Measurements from ENCODE around the gene ADCY2. TPM values are rescaled to one million over a fixed set of nuclear protein-coding genes. Genes with fewer than 3 reads are reported as not detected.

Gene ADCY2
- total RNA-seq, 4 donors from 2014 or later: 2.6 to 24.8 (median 10.9) TPM

GRCh38 chr5:7518947-7519560 lies 123.1 kb downstream of the ADCY2 start:
- H3K4me1 ChIP-seq: no peaks in the 10 kb centered on the region
- no peaks in the 10 kb centered on the region for H3K9me3 ChIP-seq
- no peak for TF ChIP-seq CTCF (IDR thresholded peaks at IDR 0.05)
- no peak for TF ChIP-seq POLR2AphosphoS5 (IDR thresholded peaks at IDR 0.05)
- TF ChIP-seq EP300 (IDR thresholded peaks at IDR 0.05): no peak
- TF ChIP-seq POLR2A (IDR thresholded peaks at IDR 0.05): no peak
- DNase-seq (ENCODE audit: low spot score in 2 of 2): no peak
- H3K27ac ChIP-seq: no peak overlapping the region
- H3K27me3 ChIP-seq: no peaks in the 10 kb centered on the region
- H3K4me3 ChIP-seq: no peak overlapping the region
- H3K36me3 ChIP-seq: peaks cover 2% of the 10 kb centered on the region
- 72% methylated on average over 11 of the region's 11 CpGs for WGBS

GRCh38 chr5:7519564-7519963 lies 123.6 kb downstream of the ADCY2 start:
- DNase-seq (ENCODE audit: low spot score in 2 of 2): no peak
- H3K27me3 ChIP-seq: no peaks in the 10 kb centered on the region
- 48% methylated on average over 5 of the region's 5 CpGs for WGBS
- H3K36me3 ChIP-seq: peaks cover 2% of the 10 kb centered on the region
- no peak overlapping the region for H3K27ac ChIP-seq
- H3K4me3 ChIP-seq: no peak overlapping the region
- no peaks in the 10 kb centered on the region for H3K4me1 ChIP-seq
- H3K9me3 ChIP-seq: no peaks in the 10 kb centered on the region
- TF ChIP-seq EP300 (IDR thresholded peaks at IDR 0.05): no peak
- TF ChIP-seq CTCF (IDR thresholded peaks at IDR 0.05): no peak
- no peak for TF ChIP-seq POLR2AphosphoS5 (IDR thresholded peaks at IDR 0.05)
- TF ChIP-seq POLR2A (IDR thresholded peaks at IDR 0.05): no peak

- TF ChIP-seq EP300 (IDR thresholded peaks at IDR 0.05) (no peak), POLR2A (IDR thresholded peaks at IDR 0.05) (no peak), POLR2AphosphoS5 (IDR thresholded peaks at IDR 0.05) (no peak), CTCF (IDR thresholded peaks at IDR 0.05) (no peak)
- H3K36me3 ChIP-seq: no peaks in the 10 kb centered on the region
- H3K9me3 ChIP-seq: no peaks in the 10 kb centered on the region
- no peak for DNase-seq (ENCODE audit: low spot score in 2 of 2)
- no peak overlapping the region for H3K27ac ChIP-seq
- no peaks in the 10 kb centered on the region for H3K4me1 ChIP-seq
- H3K4me3 ChIP-seq: no peak overlapping the region
- H3K27me3 ChIP-seq: no peaks in the 10 kb centered on the region
These were observed 133.9 kb downstream of the ADCY2 start for GRCh38 chr5:7529880-7530279.

GRCh38 chr5:7533941-7534340 lies 138.0 kb downstream of the ADCY2 start:
- no peak for TF ChIP-seq CTCF (IDR thresholded peaks at IDR 0.05)
- no peak for TF ChIP-seq EP300 (IDR thresholded peaks at IDR 0.05)
- TF ChIP-seq POLR2AphosphoS5 (IDR thresholded peaks at IDR 0.05): no peak
- no peak for TF ChIP-seq POLR2A (IDR thresholded peaks at IDR 0.05)
- Histone ChIP-seq H3K27me3 (no peaks in the 10 kb centered on the region), H3K4me1 (no peaks in the 10 kb centered on the region), H3K36me3 (no peaks in the 10 kb centered on the region), H3K27ac (no peak overlapping the region), H3K9me3 (no peaks in the 10 kb centered on the region), H3K4me3 (no peak overlapping the region)
- no peak for DNase-seq (ENCODE audit: low spot score in 2 of 2)
- WGBS: 88% methylated on average over 1 of the region's 1 CpG

GRCh38 chr5:7534505-7534904 lies 138.6 kb downstream of the ADCY2 start:
- no peaks in the 10 kb centered on the region for H3K9me3 ChIP-seq
- no peaks in the 10 kb centered on the region for H3K4me1 ChIP-seq
- no peaks in the 10 kb centered on the region for H3K36me3 ChIP-seq
- 62% methylated on average over 3 of the region's 3 CpGs for WGBS
- TF ChIP-seq CTCF (IDR thresholded peaks at IDR 0.05) (no peak), POLR2AphosphoS5 (IDR thresholded peaks at IDR 0.05) (no peak), POLR2A (IDR thresholded peaks at IDR 0.05) (no peak), EP300 (IDR thresholded peaks at IDR 0.05) (no peak)
- no peaks in the 10 kb centered on the region for H3K27me3 ChIP-seq
- no peak overlapping the region for H3K4me3 ChIP-seq
- DNase-seq (ENCODE audit: low spot score in 2 of 2): no peak
- no peak overlapping the region for H3K27ac ChIP-seq
